Psoas muscle (tissue), 8 donors: Measurements from ENCODE around the gene RAB3D. TPM values are rescaled to one million over a fixed set of nuclear protein-coding genes. Genes with fewer than 3 reads are reported as not detected.

Experiments used
- ATAC-seq, 4 donors: fragments of 200-7000 bp; cut with Tn5 transposase; one replicate each; pipeline ENCODE4 v1.9.1; 2020; ENCODE audit warnings: moderate library complexity in 3 of 4, mild to moderate bottlenecking in 2 of 4
- DNase-seq, 2 donors: peaks; one replicate each; pipeline ENCODE4 v3.0.0-alpha.2; 2020
- H3K27ac ChIP-seq: fragments of 200-600 bp; one replicate; pipeline ENCODE4 v1.8.0; 2022
- H3K27me3 ChIP-seq, 3 donors: fragments of 200-600 bp in 1 of 3; one replicate each; pipeline versions ENCODE4 v1.6.1 to v1.8.0; 2013 to 2022; ENCODE audit warnings: low read length in 2 of 3, mild to moderate bottlenecking in 2 of 3, moderate library complexity in 1 of 3; ENCODE audit not compliant: insufficient read depth in 3 of 3
- H3K36me3 ChIP-seq, 2 donors: fragments of 200-600 bp in 1 of 2; one replicate each; pipeline versions ENCODE4 v1.6.1 to v1.8.0; 2013 to 2022; ENCODE audit warnings: low read depth in 1 of 2, mild to moderate bottlenecking in 1 of 2, moderate library complexity in 1 of 2; ENCODE audit not compliant: insufficient read depth in 1 of 2
- H3K4me1 ChIP-seq: fragments of 200-600 bp; one replicate; pipeline ENCODE4 v1.8.0; 2022
- H3K4me3 ChIP-seq: fragments of 200-600 bp; one replicate; pipeline ENCODE4 v1.8.0; 2022; ENCODE audit warnings: mild to moderate bottlenecking
- H3K9me3 ChIP-seq: fragments of 200-600 bp; one replicate; pipeline ENCODE4 v1.8.0; 2022
- WGBS, 3 donors: extraction: QIAGEN DNeasy Blood & Tissue Kit; methylation state at CpG; one replicate each; pipeline versions ENCODE4 v1.1.6 to v1.1.7; 2013; 5-methylcytosine and 5-hydroxymethylcytosine counted together
- intact Hi-C, 2 donors: fragments of 100-400 bp; cut with DNase I; formaldehyde crosslinking; loops; one replicate each; pipeline versions ENCODE4 v1.11.0 to v1.14.2; 2022
- polyA plus RNA-seq, 3 donors: library from polyadenylated mRNA; stranded (reverse); fragments of 200-250 nt; gene quantifications; one replicate each; pipeline ENCODE4 v1.2.3, GENCODE V29; 2013
- total RNA-seq, 4 donors: library from RNA; stranded (reverse); fragmentation: NEBNext Ultra II Directional in 2 of 4; extraction: Animal tissue kit (Norgen Biotek cat#: 25700) in 2 of 4; gene quantifications; one replicate each; pipeline versions ENCODE4 v1.2.1 to v1.2.4, GENCODE V29; 2021 to 2023
- TF ChIP-seq, protein P1 (sequence below): fragments of 200-600 bp; IDR thresholded peaks from one replicate; pipeline ENCODE4 v1.8.0; 2022; ENCODE audit warnings: antibody characterized with exemption
- donor health status: healthy with polysubstance abuse.
- donor health status: DM: no; HTN: no; CAD: no; lungs with moderate emphysema.
- donor health status: Bipolar disorder and iron deficiency.
- donor health status: healthy.
- donor health status: DM: yes; HTN: yes; CAD: no.
- donor health status: DM: no; HTN: no; CAD: no.
- donor health status: DM: no; HTN: no; CAD: no.
- donor health status: DM: yes; HTN: yes; CAD: no.

Gene RAB3D
- total and polyA plus RNA-seq, 7 donors, result 1.1 to 5.6 (median 4.0) TPM

DNA sequence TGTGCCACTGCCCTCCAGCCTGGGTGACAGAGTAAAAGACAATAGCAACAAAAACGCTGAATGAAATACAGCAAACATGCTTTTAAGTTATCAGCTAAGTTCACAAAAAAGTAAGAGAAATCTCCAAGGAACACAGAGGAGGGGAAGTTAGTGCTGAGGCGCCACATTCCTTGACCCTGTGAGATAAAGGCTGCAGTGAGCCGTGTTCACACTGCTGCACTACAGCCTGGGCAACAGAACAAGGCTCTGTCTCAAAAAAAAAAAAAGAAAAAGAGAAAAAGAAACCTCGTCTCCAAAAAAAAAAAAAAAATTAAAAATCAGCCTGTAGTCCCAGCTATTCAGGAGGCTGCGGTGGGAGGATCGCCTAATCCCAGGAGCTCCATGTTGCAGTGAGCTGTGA, 60.8 kb downstream of the RAB3D start:
- H3K4me1 ChIP-seq, result no peaks in the 10 kb centered on the region
- H3K9me3 ChIP-seq, result no peaks in the 10 kb centered on the region
- DNase-seq (no peak), ATAC-seq (no peak)
- H3K4me3 ChIP-seq, result no peak overlapping the region
- H3K27me3 ChIP-seq, result peaks cover 0 to 4% (median 0%) of the 10 kb centered on the region in 3 donors
- 34 to 45% (median 44%) methylated on average over 6 of the region's 6 CpGs for WGBS, 3 donors
- intact Hi-C loops, result no loop called here
- TF ChIP-seq, protein P1, sequence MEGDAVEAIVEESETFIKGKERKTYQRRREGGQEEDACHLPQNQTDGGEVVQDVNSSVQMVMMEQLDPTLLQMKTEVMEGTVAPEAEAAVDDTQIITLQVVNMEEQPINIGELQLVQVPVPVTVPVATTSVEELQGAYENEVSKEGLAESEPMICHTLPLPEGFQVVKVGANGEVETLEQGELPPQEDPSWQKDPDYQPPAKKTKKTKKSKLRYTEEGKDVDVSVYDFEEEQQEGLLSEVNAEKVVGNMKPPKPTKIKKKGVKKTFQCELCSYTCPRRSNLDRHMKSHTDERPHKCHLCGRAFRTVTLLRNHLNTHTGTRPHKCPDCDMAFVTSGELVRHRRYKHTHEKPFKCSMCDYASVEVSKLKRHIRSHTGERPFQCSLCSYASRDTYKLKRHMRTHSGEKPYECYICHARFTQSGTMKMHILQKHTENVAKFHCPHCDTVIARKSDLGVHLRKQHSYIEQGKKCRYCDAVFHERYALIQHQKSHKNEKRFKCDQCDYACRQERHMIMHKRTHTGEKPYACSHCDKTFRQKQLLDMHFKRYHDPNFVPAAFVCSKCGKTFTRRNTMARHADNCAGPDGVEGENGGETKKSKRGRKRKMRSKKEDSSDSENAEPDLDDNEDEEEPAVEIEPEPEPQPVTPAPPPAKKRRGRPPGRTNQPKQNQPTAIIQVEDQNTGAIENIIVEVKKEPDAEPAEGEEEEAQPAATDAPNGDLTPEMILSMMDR, result no peak
- no peaks in the 10 kb centered on the region for H3K36me3 ChIP-seq
- H3K27ac ChIP-seq, result no peak overlapping the region

DNA sequence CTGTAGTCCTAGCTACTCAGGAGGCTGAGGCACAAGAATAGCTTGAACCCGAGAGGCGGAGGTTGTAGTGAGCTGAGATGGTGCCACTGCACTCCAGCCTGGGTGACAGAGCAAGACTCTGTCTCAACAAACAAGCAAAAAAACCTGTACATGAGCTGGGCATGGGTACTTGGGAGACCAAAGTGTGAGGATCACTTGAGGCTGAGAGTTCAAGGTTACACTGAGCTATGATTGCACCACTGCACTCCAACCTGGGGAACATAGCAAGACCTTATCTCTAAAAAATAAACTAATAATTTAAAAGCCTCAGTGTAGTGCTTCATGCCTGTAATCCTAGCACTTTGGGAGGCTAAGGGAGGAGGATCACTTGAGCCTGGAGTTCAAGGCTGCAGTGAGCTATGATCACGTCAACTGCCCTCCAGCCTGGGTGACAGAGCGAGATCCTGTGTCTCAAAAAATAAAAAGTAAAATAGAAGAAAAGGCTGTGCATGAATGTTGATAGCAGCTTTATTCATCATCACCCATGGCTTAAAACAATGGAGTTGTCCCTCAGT, 64.8 kb downstream of the RAB3D start:
- Histone ChIP-seq H3K9me3 (no peaks in the 10 kb centered on the region), H3K27me3 (peaks cover 0 to 4% (median 0%) of the 10 kb centered on the region in 3 donors), H3K4me3 (no peak overlapping the region), H3K27ac (no peak overlapping the region), H3K4me1 (no peaks in the 10 kb centered on the region), H3K36me3 (no peaks in the 10 kb centered on the region)
- 70 to 72% (median 71%) methylated on average over 4 of the region's 4 CpGs for WGBS, 3 donors
- intact Hi-C loops, result no loop called here
- DNase-seq, result no peak
- TF ChIP-seq, protein P1, result no peak
- no peak for ATAC-seq

DNA sequence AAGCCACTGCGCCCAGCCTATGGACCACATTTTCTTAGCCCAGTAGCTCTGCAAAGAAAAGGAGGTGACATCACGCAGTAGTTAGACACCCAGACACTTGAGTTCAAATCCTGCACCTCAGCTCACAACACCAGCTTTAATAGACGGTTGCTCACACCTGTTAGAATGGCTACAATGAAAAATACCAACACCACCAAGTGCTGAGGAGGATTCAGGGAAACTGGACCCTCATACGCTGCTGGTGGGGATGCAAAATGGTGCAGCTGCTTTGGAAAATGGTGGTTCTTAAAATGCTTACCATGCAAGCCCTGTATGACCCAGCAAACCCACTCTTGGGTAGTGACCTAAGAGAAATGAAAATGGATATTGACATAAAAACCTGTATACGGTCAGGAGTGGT, 65.5 kb downstream of the RAB3D start:
- Histone ChIP-seq H3K36me3 (no peaks in the 10 kb centered on the region), H3K4me3 (no peak overlapping the region), H3K27me3 (peaks cover 0 to 4% (median 0%) of the 10 kb centered on the region in 3 donors), H3K27ac (no peak overlapping the region), H3K4me1 (no peaks in the 10 kb centered on the region), H3K9me3 (no peaks in the 10 kb centered on the region)
- 73 to 86% (median 78%) methylated on average over 5 of the region's 5 CpGs for WGBS, 3 donors
- intact Hi-C loops, result no loop called here
- DNase-seq (no peak), ATAC-seq (no peak)
- TF ChIP-seq, protein P1, result no peak

DNA sequence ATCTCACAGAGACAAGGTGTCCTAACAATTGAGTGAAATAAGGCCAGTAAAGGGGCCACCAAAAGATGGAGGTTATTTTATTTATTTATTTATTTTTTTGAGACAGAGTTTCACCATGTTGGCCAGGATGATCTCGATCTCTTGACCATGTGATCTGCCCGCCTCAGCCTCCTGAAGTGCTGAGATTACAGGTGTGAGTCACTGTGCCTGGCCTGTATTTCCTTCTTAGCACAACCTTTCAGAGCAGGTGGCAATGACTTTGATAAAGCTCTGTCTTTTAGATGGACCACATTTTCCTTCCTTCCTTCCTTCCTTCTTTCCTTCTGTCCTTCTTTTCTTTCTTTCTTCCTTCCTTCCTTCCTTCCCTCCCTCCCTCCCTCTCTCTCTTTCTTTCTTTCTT, 66.2 kb downstream of the RAB3D start:
- Histone ChIP-seq H3K9me3 (no peaks in the 10 kb centered on the region), H3K27ac (no peak overlapping the region), H3K36me3 (no peaks in the 10 kb centered on the region), H3K27me3 (peaks cover 0 to 4% (median 0%) of the 10 kb centered on the region in 3 donors), H3K4me3 (no peak overlapping the region), H3K4me1 (no peaks in the 10 kb centered on the region)
- no peak for ATAC-seq
- 75 to 81% (median 80%) methylated on average over 2 of the region's 2 CpGs for WGBS, 3 donors
- TF ChIP-seq, protein P1, result no peak
- intact Hi-C loops, result no loop called here
- no peak for DNase-seq

Other genes with a start within 250 kb of the RAB3D start
- 1 to 10 TPM in 2 of 4 donors, under 1 TPM in 2; 0.51 to 1.7 (median 0.98) TPM for gene SPC24, start 183.9 kb downstream of the RAB3D start, total RNA-seq
- gene SPC24, start 183.9 kb downstream of the RAB3D start, polyA plus RNA-seq, result under 1 TPM; 0.14 to 0.55 (median 0.44) TPM
- gene KANK2, start 142.1 kb downstream of the RAB3D start, total RNA-seq, result 100 to 1,000 TPM in 1 of 4 donors, 10 to 100 TPM in 3; 44.0 to 103 (median 68.0) TPM
- gene KANK2, start 142.1 kb downstream of the RAB3D start, polyA plus RNA-seq, result 10 to 100 TPM; 23.7 to 29.9 (median 25.8) TPM
- under 1 TPM in 2 of 4 donors, not detected in 2; 0.48 to 0.49 TPM for gene ANGPTL8, start 100.0 kb downstream of the RAB3D start, total RNA-seq
- 10 to 100 TPM in 1 of 3 donors, under 1 TPM in 2; 0.08 to 14.6 (median 0.15) TPM for gene ANGPTL8, start 100.0 kb downstream of the RAB3D start, polyA plus RNA-seq
- gene DOCK6, start 77.1 kb downstream of the RAB3D start, total RNA-seq, result 10 to 100 TPM; 14.5 to 27.1 (median 17.8) TPM
- gene DOCK6, start 77.1 kb downstream of the RAB3D start, polyA plus RNA-seq, result 10 to 100 TPM in 2 of 3 donors, 1 to 10 TPM in 1; 8.7 to 16.0 (median 11.4) TPM
- gene TSPAN16, start 43.5 kb downstream of the RAB3D start, total RNA-seq, result not detected
- not detected for gene TSPAN16, start 43.5 kb downstream of the RAB3D start, polyA plus RNA-seq
- gene TMEM205, start 6.6 kb upstream of the RAB3D start, total RNA-seq, result 10 to 100 TPM; 65.9 to 81.6 (median 70.5) TPM
- 10 to 100 TPM; 63.0 to 95.1 (median 90.4) TPM for gene TMEM205, start 6.6 kb upstream of the RAB3D start, polyA plus RNA-seq
- 1 to 10 TPM; 2.4 to 9.2 (median 4.9) TPM for gene CCDC159, start 6.9 kb upstream of the RAB3D start, total RNA-seq
- 1 to 10 TPM; 2.7 to 5.9 (median 5.3) TPM for gene CCDC159, start 6.9 kb upstream of the RAB3D start, polyA plus RNA-seq
- gene PLPPR2, start 15.8 kb upstream of the RAB3D start, total RNA-seq, result 10 to 100 TPM; 14.1 to 33.6 (median 21.5) TPM
- 10 to 100 TPM in 2 of 3 donors, 1 to 10 TPM in 1; 4.3 to 30.9 (median 20.8) TPM for gene PLPPR2, start 15.8 kb upstream of the RAB3D start, polyA plus RNA-seq
- gene SWSAP1, start 35.0 kb upstream of the RAB3D start, total RNA-seq, result 1 to 10 TPM; 1.1 to 1.7 (median 1.4) TPM
- gene SWSAP1, start 35.0 kb upstream of the RAB3D start, polyA plus RNA-seq, result 1 to 10 TPM; 2.1 to 3.9 (median 2.3) TPM
- gene EPOR, start 44.7 kb upstream of the RAB3D start, total RNA-seq, result 1 to 10 TPM; 1.0 to 2.1 (median 1.7) TPM
- 1 to 10 TPM; 1.7 to 2.1 (median 2.1) TPM for gene EPOR, start 44.7 kb upstream of the RAB3D start, polyA plus RNA-seq
- gene RGL3, start 79.7 kb upstream of the RAB3D start, total RNA-seq, result 1 to 10 TPM; 1.6 to 6.4 (median 3.0) TPM
- gene RGL3, start 79.7 kb upstream of the RAB3D start, polyA plus RNA-seq, result 1 to 10 TPM; 1.2 to 2.4 (median 2.2) TPM
- under 1 TPM in 2 of 4 donors, not detected in 2; 0.13 to 0.17 TPM for gene ODAD3, start 95.5 kb upstream of the RAB3D start, total RNA-seq
- under 1 TPM; 0.09 to 0.87 (median 0.20) TPM for gene ODAD3, start 95.5 kb upstream of the RAB3D start, polyA plus RNA-seq
- 10 to 100 TPM; 60.9 to 98.4 (median 74.6) TPM for gene PRKCSH, start 96.0 kb upstream of the RAB3D start, total RNA-seq
- gene PRKCSH, start 96.0 kb upstream of the RAB3D start, polyA plus RNA-seq, result 10 to 100 TPM; 48.5 to 59.7 (median 59.7) TPM
- not detected for gene ELAVL3, start 141.4 kb upstream of the RAB3D start, total RNA-seq
- under 1 TPM in 1 of 3 donors, not detected in 2; 0.03 TPM for gene ELAVL3, start 141.4 kb upstream of the RAB3D start, polyA plus RNA-seq
- gene ZNF653, start 166.2 kb upstream of the RAB3D start, total RNA-seq, result 10 to 100 TPM in 1 of 4 donors, 1 to 10 TPM in 3; 5.7 to 11.5 (median 7.3) TPM
- gene ZNF653, start 166.2 kb upstream of the RAB3D start, polyA plus RNA-seq, result 1 to 10 TPM; 4.0 to 6.5 (median 5.3) TPM
- 100 to 1,000 TPM in 2 of 4 donors, 10 to 100 TPM in 2; 84.3 to 113 (median 101) TPM for gene ECSIT, start 189.5 kb upstream of the RAB3D start, total RNA-seq
- gene ECSIT, start 189.5 kb upstream of the RAB3D start, polyA plus RNA-seq, result 100 to 1,000 TPM; 136 to 196 (median 162) TPM
- gene CNN1, start 199.2 kb upstream of the RAB3D start, total RNA-seq, result 10 to 100 TPM in 1 of 4 donors, 1 to 10 TPM in 3; 1.9 to 11.9 (median 5.6) TPM
- gene CNN1, start 199.2 kb upstream of the RAB3D start, polyA plus RNA-seq, result 10 to 100 TPM in 1 of 3 donors, 1 to 10 TPM in 2; 4.4 to 11.0 (median 5.7) TPM
- 10 to 100 TPM; 24.3 to 47.3 (median 33.2) TPM for gene ELOF1, start 219.6 kb upstream of the RAB3D start, total RNA-seq
- 10 to 100 TPM; 64.6 to 82.5 (median 72.2) TPM for gene ELOF1, start 219.6 kb upstream of the RAB3D start, polyA plus RNA-seq
- gene ACP5, start 238.0 kb upstream of the RAB3D start, total RNA-seq, result 1 to 10 TPM; 1.3 to 2.7 (median 1.9) TPM
- gene ACP5, start 238.0 kb upstream of the RAB3D start, polyA plus RNA-seq, result under 1 TPM; 0.44 to 0.78 (median 0.62) TPM